ENCODE data around the gene CRYL1.

CRYL1 gene

GRCh38 chr13:20494656-20495055 is 31.0 kb downstream of the CRYL1 start:
- Histone ChIP-seq H3K27ac (ENCODE audit: low read length) (no peak overlapping the region), H3K4me1 (ENCODE audit: control insufficient read depth, insufficient read depth, low read length) (no peaks in the 10 kb centered on the region), H3K36me3 (ENCODE audit: control insufficient read depth, insufficient read depth, low read length) (no peaks in the 10 kb centered on the region), H3K4me3 (ENCODE audit: low read length) (no peak overlapping the region), H3K27me3 (ENCODE audit: control insufficient read depth, insufficient read depth, low read length) (no peaks in the 10 kb centered on the region), H3K9me3 (ENCODE audit: control insufficient read depth, insufficient read depth, low read length) (no peaks in the 10 kb centered on the region)
- WGBS (ENCODE audit: insufficient coverage, insufficient read length) = no CpG with 5 or more reads among the region's 8 CpGs
- DNase-seq (ENCODE audit: low read depth, low spot score) = no peak

GRCh38 chr13:20492641-20493040 is 33.0 kb downstream of the CRYL1 start:
- no peaks in the 10 kb centered on the region for H3K27me3 ChIP-seq (ENCODE audit: control insufficient read depth, insufficient read depth, low read length)
- no peak for DNase-seq (ENCODE audit: low read depth, low spot score)
- H3K4me3 ChIP-seq (ENCODE audit: low read length) = no peak overlapping the region
- no peaks in the 10 kb centered on the region for H3K9me3 ChIP-seq (ENCODE audit: control insufficient read depth, insufficient read depth, low read length)
- no peak overlapping the region for H3K27ac ChIP-seq (ENCODE audit: low read length)
- no peaks in the 10 kb centered on the region for H3K4me1 ChIP-seq (ENCODE audit: control insufficient read depth, insufficient read depth, low read length)
- no peaks in the 10 kb centered on the region for H3K36me3 ChIP-seq (ENCODE audit: control insufficient read depth, insufficient read depth, low read length)
- WGBS (ENCODE audit: insufficient coverage, insufficient read length) = no CpG with 5 or more reads among the region's 3 CpGs

GRCh38 chr13:20491926-20492435 is 33.7 kb downstream of the CRYL1 start:
- Histone ChIP-seq H3K36me3 (ENCODE audit: control insufficient read depth, insufficient read depth, low read length) (no peaks in the 10 kb centered on the region), H3K27ac (ENCODE audit: low read length) (no peak overlapping the region), H3K4me3 (ENCODE audit: low read length) (no peak overlapping the region), H3K27me3 (ENCODE audit: control insufficient read depth, insufficient read depth, low read length) (no peaks in the 10 kb centered on the region), H3K4me1 (ENCODE audit: control insufficient read depth, insufficient read depth, low read length) (no peaks in the 10 kb centered on the region), H3K9me3 (ENCODE audit: control insufficient read depth, insufficient read depth, low read length) (no peaks in the 10 kb centered on the region)
- WGBS (ENCODE audit: insufficient coverage, insufficient read length) = no CpG with 5 or more reads among the region's 4 CpGs
- DNase-seq (ENCODE audit: low read depth, low spot score) = no peak

- no peak for DNase-seq (ENCODE audit: low read depth, low spot score)
- Histone ChIP-seq H3K36me3 (ENCODE audit: control insufficient read depth, insufficient read depth, low read length) (no peaks in the 10 kb centered on the region), H3K27ac (ENCODE audit: low read length) (no peak overlapping the region), H3K4me3 (ENCODE audit: low read length) (no peak overlapping the region), H3K4me1 (ENCODE audit: control insufficient read depth, insufficient read depth, low read length) (no peaks in the 10 kb centered on the region), H3K9me3 (ENCODE audit: control insufficient read depth, insufficient read depth, low read length) (no peaks in the 10 kb centered on the region), H3K27me3 (ENCODE audit: control insufficient read depth, insufficient read depth, low read length) (no peaks in the 10 kb centered on the region)
- no CpG with 5 or more reads among the region's 4 CpGs for WGBS (ENCODE audit: insufficient coverage, insufficient read length)
Measured at GRCh38 chr13:20489185-20489820, 36.4 kb downstream of the CRYL1 start.

- no CpG with 5 or more reads among the region's 3 CpGs for WGBS (ENCODE audit: insufficient coverage, insufficient read length)
- DNase-seq (ENCODE audit: low read depth, low spot score) = no peak
Measured at GRCh38 chr13:20487927-20488326, 37.7 kb downstream of the CRYL1 start.

GRCh38 chr13:20482787-20483186 is 42.9 kb downstream of the CRYL1 start:
- no CpG with 5 or more reads among the region's 6 CpGs for WGBS (ENCODE audit: insufficient coverage, insufficient read length)
- H3K4me1 ChIP-seq (ENCODE audit: control insufficient read depth, insufficient read depth, low read length) = no peaks in the 10 kb centered on the region
- DNase-seq (ENCODE audit: low read depth, low spot score) = no peak
- H3K9me3 ChIP-seq (ENCODE audit: control insufficient read depth, insufficient read depth, low read length) = no peaks in the 10 kb centered on the region
- no peaks in the 10 kb centered on the region for H3K36me3 ChIP-seq (ENCODE audit: control insufficient read depth, insufficient read depth, low read length)
- no peaks in the 10 kb centered on the region for H3K27me3 ChIP-seq (ENCODE audit: control insufficient read depth, insufficient read depth, low read length)
- H3K27ac ChIP-seq (ENCODE audit: low read length) = no peak overlapping the region
- no peak overlapping the region for H3K4me3 ChIP-seq (ENCODE audit: low read length)

More at GRCh38 chr13:20487927-20488326, 37.7 kb downstream of the CRYL1 start:
- Histone ChIP-seq H3K4me1 (ENCODE audit: control insufficient read depth, insufficient read depth, low read length) (no peaks in the 10 kb centered on the region), H3K27me3 (ENCODE audit: control insufficient read depth, insufficient read depth, low read length) (no peaks in the 10 kb centered on the region), H3K4me3 (ENCODE audit: low read length) (no peak overlapping the region), H3K27ac (ENCODE audit: low read length) (no peak overlapping the region), H3K36me3 (ENCODE audit: control insufficient read depth, insufficient read depth, low read length) (no peaks in the 10 kb centered on the region), H3K9me3 (ENCODE audit: control insufficient read depth, insufficient read depth, low read length) (no peaks in the 10 kb centered on the region)

GRCh38 chr13:20482275-20482761 is 43.3 kb downstream of the CRYL1 start:
- WGBS (ENCODE audit: insufficient coverage, insufficient read length) = no CpG with 5 or more reads among the region's 11 CpGs
- no peak overlapping the region for H3K4me3 ChIP-seq (ENCODE audit: low read length)
- no peaks in the 10 kb centered on the region for H3K27me3 ChIP-seq (ENCODE audit: control insufficient read depth, insufficient read depth, low read length)
- no peaks in the 10 kb centered on the region for H3K4me1 ChIP-seq (ENCODE audit: control insufficient read depth, insufficient read depth, low read length)
- no peak overlapping the region for H3K27ac ChIP-seq (ENCODE audit: low read length)
- H3K9me3 ChIP-seq (ENCODE audit: control insufficient read depth, insufficient read depth, low read length) = no peaks in the 10 kb centered on the region
- no peaks in the 10 kb centered on the region for H3K36me3 ChIP-seq (ENCODE audit: control insufficient read depth, insufficient read depth, low read length)
- no peak for DNase-seq (ENCODE audit: low read depth, low spot score)

- Histone ChIP-seq H3K9me3 (ENCODE audit: control insufficient read depth, insufficient read depth, low read length) (no peaks in the 10 kb centered on the region), H3K27me3 (ENCODE audit: control insufficient read depth, insufficient read depth, low read length) (no peaks in the 10 kb centered on the region), H3K4me3 (ENCODE audit: low read length) (no peak overlapping the region), H3K4me1 (ENCODE audit: control insufficient read depth, insufficient read depth, low read length) (no peaks in the 10 kb centered on the region; the same call in 1 of the 2 replicates), H3K27ac (ENCODE audit: low read length) (no peak overlapping the region), H3K36me3 (ENCODE audit: control insufficient read depth, insufficient read depth, low read length) (no peaks in the 10 kb centered on the region)
- no CpG with 5 or more reads among the region's 3 CpGs for WGBS (ENCODE audit: insufficient coverage, insufficient read length)
- DNase-seq (ENCODE audit: low read depth, low spot score) = no peak
Measured at GRCh38 chr13:20477394-20477793, 48.3 kb downstream of the CRYL1 start.

GRCh38 chr13:20475927-20476691 is 49.5 kb downstream of the CRYL1 start:
- no peaks in the 10 kb centered on the region for H3K36me3 ChIP-seq (ENCODE audit: control insufficient read depth, insufficient read depth, low read length)
- H3K4me3 ChIP-seq (ENCODE audit: low read length) = no peak overlapping the region
- no CpG with 5 or more reads among the region's 18 CpGs for WGBS (ENCODE audit: insufficient coverage, insufficient read length)
- no peak for DNase-seq (ENCODE audit: low read depth, low spot score)
- H3K27me3 ChIP-seq (ENCODE audit: control insufficient read depth, insufficient read depth, low read length) = no peaks in the 10 kb centered on the region
- H3K27ac ChIP-seq (ENCODE audit: low read length) = no peak overlapping the region
- no peaks in the 10 kb centered on the region; the same call in 1 of the 2 replicates for H3K4me1 ChIP-seq (ENCODE audit: control insufficient read depth, insufficient read depth, low read length)
- H3K9me3 ChIP-seq (ENCODE audit: control insufficient read depth, insufficient read depth, low read length) = no peaks in the 10 kb centered on the region

GRCh38 chr13:20474515-20474914 is 51.1 kb downstream of the CRYL1 start:
- Histone ChIP-seq H3K4me1 (ENCODE audit: control insufficient read depth, insufficient read depth, low read length) (no peaks in the 10 kb centered on the region; the same call in 1 of the 2 replicates), H3K27me3 (ENCODE audit: control insufficient read depth, insufficient read depth, low read length) (no peaks in the 10 kb centered on the region), H3K9me3 (ENCODE audit: control insufficient read depth, insufficient read depth, low read length) (no peaks in the 10 kb centered on the region), H3K36me3 (ENCODE audit: control insufficient read depth, insufficient read depth, low read length) (no peaks in the 10 kb centered on the region), H3K4me3 (ENCODE audit: low read length) (no peak overlapping the region), H3K27ac (ENCODE audit: low read length) (no peak overlapping the region)
- DNase-seq (ENCODE audit: low read depth, low spot score) = no peak
- no CpG with 5 or more reads among the region's 3 CpGs for WGBS (ENCODE audit: insufficient coverage, insufficient read length)
